Liver (tissue), 9 donors: ENCODE measurements around the gene COL9A1. TPM values are rescaled to one million over a fixed set of nuclear protein-coding genes. Genes with fewer than 3 reads are reported as not detected.

Source experiments
- DNase-seq: peaks from one replicate; pipeline ENCODE4 v3.0.0-alpha.2; 2017; ENCODE audit warnings: low spot score
- H3K27ac ChIP-seq, 2 donors: one replicate each; pipeline ENCODE4 v1.7.0; 2013; ENCODE audit warnings: inconsistent platforms in 2 of 2, low read length in 2 of 2, control low read depth in 1 of 2, low read depth in 1 of 2, mild to moderate bottlenecking in 1 of 2
- H3K27me3 ChIP-seq, 4 donors: one replicate each; pipeline versions ENCODE4 v1.6.1 to v1.7.0; 2013; ENCODE audit warnings: low read length in 3 of 4, inconsistent platforms in 1 of 4, mild to moderate bottlenecking in 1 of 4, moderate library complexity in 1 of 4; ENCODE audit not compliant: control insufficient read depth in 4 of 4, insufficient read depth in 4 of 4
- H3K36me3 ChIP-seq, 4 donors: one replicate each; pipeline versions ENCODE4 v1.6.1 to v1.7.0; 2013; ENCODE audit warnings: low read length in 3 of 4, mild to moderate bottlenecking in 3 of 4, low read depth in 1 of 4, moderate library complexity in 1 of 4; ENCODE audit not compliant: control insufficient read depth in 4 of 4, insufficient read depth in 3 of 4
- H3K4me1 ChIP-seq, 4 donors: one replicate each; pipeline versions ENCODE4 v1.6.1 to v1.7.0; 2013; ENCODE audit warnings: low read length in 3 of 4, mild to moderate bottlenecking in 3 of 4, moderate library complexity in 1 of 4; ENCODE audit not compliant: control insufficient read depth in 4 of 4, insufficient read depth in 4 of 4
- H3K4me3 ChIP-seq, 3 donors: one replicate each; pipeline versions ENCODE4 v1.6.1 to v1.7.0; 2013; ENCODE audit warnings: low read length in 3 of 3, control low read depth in 1 of 3, low read depth in 1 of 3, mild to moderate bottlenecking in 1 of 3
- H3K9ac ChIP-seq, 2 donors: one replicate each; pipeline ENCODE4 v1.7.0; 2013; ENCODE audit warnings: low read length in 2 of 2, mild to moderate bottlenecking in 2 of 2, moderate library complexity in 2 of 2, control low read depth in 1 of 2, low read depth in 1 of 2
- H3K9me3 ChIP-seq, 4 donors: one replicate each; pipeline versions ENCODE4 v1.6.1 to v1.7.0; 2013; ENCODE audit warnings: low read length in 3 of 4; ENCODE audit not compliant: control insufficient read depth in 4 of 4
- ATF3 ChIP-seq: IDR thresholded peaks from 2 replicates; pipeline ENCODE4 v1.6.1; 2016; ENCODE audit warnings: antibody characterized with exemption
- CTCF ChIP-seq: fragments of 150-350 bp; IDR thresholded peaks from 2 replicates; pipeline ENCODE4 v1.5.1; 2017; ENCODE audit warnings: improper control_type of control experiment, low read depth, low read length; ENCODE audit not compliant: missing input control
- EGR1 ChIP-seq, 2 donors: IDR thresholded peaks; 2 replicates each; pipeline ENCODE4 v1.6.1; 2016 to 2018; ENCODE audit warnings: antibody characterized with exemption in 2 of 2, low read depth in 2 of 2
- FOXA1 ChIP-seq: IDR thresholded peaks from 2 replicates; pipeline ENCODE4 v1.6.1; 2016; ENCODE audit warnings: antibody characterized with exemption
- FOXA2 ChIP-seq: IDR thresholded peaks from 2 replicates; pipeline ENCODE4 v1.6.1; 2016; ENCODE audit warnings: antibody characterized with exemption
- GABPA ChIP-seq, 2 donors: IDR thresholded peaks in 1 of 2; conservative IDR thresholded peaks in 1 of 2; 2 replicates each; pipeline ENCODE4 v1.6.1; 2016; ENCODE audit warnings: antibody characterized with exemption in 2 of 2, mild to moderate bottlenecking in 1 of 2, moderate library complexity in 1 of 2
- HNF4A ChIP-seq, 2 donors: conservative IDR thresholded peaks; 2 replicates each; pipeline ENCODE4 v1.6.1; 2016; ENCODE audit warnings: antibody characterized with exemption in 2 of 2, mild to moderate bottlenecking in 2 of 2
- HNF4G ChIP-seq: IDR thresholded peaks from 2 replicates; pipeline ENCODE4 v1.6.1; 2016; ENCODE audit warnings: antibody characterized with exemption
- JUND ChIP-seq, 2 donors: IDR thresholded peaks; 2 replicates each; pipeline ENCODE4 v1.6.1; 2016; ENCODE audit warnings: antibody characterized with exemption in 2 of 2
- NR2F2 ChIP-seq: IDR thresholded peaks from 2 replicates; pipeline ENCODE4 v1.6.1; 2016; ENCODE audit warnings: antibody characterized with exemption
- RAD21 ChIP-seq, 2 donors: IDR thresholded peaks; 2 replicates each; pipeline ENCODE4 v1.6.1; 2016; ENCODE audit warnings: antibody characterized with exemption in 2 of 2, mild to moderate bottlenecking in 2 of 2
- REST ChIP-seq: IDR thresholded peaks from 2 replicates; pipeline ENCODE4 v1.6.1; 2016; ENCODE audit warnings: antibody characterized with exemption, mild to moderate bottlenecking
- RXRA ChIP-seq, 2 donors: IDR thresholded peaks; 2 replicates each; pipeline ENCODE4 v1.6.1; 2017 to 2018; ENCODE audit warnings: antibody characterized with exemption in 2 of 2, mild to moderate bottlenecking in 1 of 2
- SP1 ChIP-seq: IDR thresholded peaks from 2 replicates; pipeline ENCODE4 v1.6.1; 2018; ENCODE audit warnings: antibody characterized with exemption, mild to moderate bottlenecking
- TAF1 ChIP-seq: conservative IDR thresholded peaks from 2 replicates; pipeline ENCODE4 v1.6.1; 2016; ENCODE audit warnings: antibody characterized with exemption, mild to moderate bottlenecking
- YY1 ChIP-seq: IDR thresholded peaks from 2 replicates; pipeline ENCODE4 v1.6.1; 2016; ENCODE audit warnings: antibody characterized with exemption, mild to moderate bottlenecking
- ZBTB33 ChIP-seq: IDR thresholded peaks from 2 replicates; pipeline ENCODE4 v1.6.1; 2016; ENCODE audit warnings: antibody characterized with exemption
- WGBS: extraction: QIAGEN DNeasy Blood & Tissue Kit; methylation state at CpG from one replicate; pipeline ENCODE4 v1.1.7; 2013; 5-methylcytosine and 5-hydroxymethylcytosine counted together
- polyA plus RNA-seq, 2 donors: library from polyadenylated mRNA; stranded (reverse) in 1 of 2; unstranded in 1 of 2; fragments of 200-250 nt in 1 of 2; fragments of >200 nt in 1 of 2; fragmentation: Nextera tagmentation in 1 of 2; extraction: Ambion mirVana in 1 of 2; gene quantifications; one replicate each; pipeline versions ENCODE4 v1.2.1 to v1.2.3, GENCODE V29; 2013 to 2015
- total RNA-seq, 2 donors: library from RNA; depleted of rRNA; stranded (reverse); fragments of >200 nt; gene quantifications; one replicate each; pipeline ENCODE4 v1.2.3, GENCODE V29; 2014
- donor health status: healthy.
- donor health status: healthy.
- donor health status: healthy.
- donor health status: healthy.
- donor health status: healthy.

COL9A1 gene
- total and polyA plus RNA-seq, 4 donors = 0.01 to 1.4 TPM; not detected in 2

GRCh38 chr6:70180901-70181599 lies 121.8 kb downstream of the COL9A1 start:
- Histone ChIP-seq H3K4me3 (no peak overlapping the region), H3K4me1 (no peaks in the 10 kb centered on the region), H3K9ac (no peak overlapping the region), H3K9me3 (peaks cover 0 to 3% (median under 1%) of the 10 kb centered on the region in 4 donors), H3K27me3 (no peaks in the 10 kb centered on the region), H3K36me3 (no peaks in the 10 kb centered on the region), H3K27ac (no peak overlapping the region)
- WGBS = 32% methylated on average over 1 of the region's 1 CpG
- TF ChIP-seq FOXA2 (no peak), ZBTB33 (no peak), GABPA (IDR thresholded peaks at IDR 0.05 in 1 of 2, conservative IDR thresholded peaks at IDR 0.05 in 1 of 2) (no peak), ATF3 (no peak), SP1 (no peak), NR2F2 (no peak), FOXA1 (no peak), HNF4A (conservative IDR thresholded peaks at IDR 0.05) (no peak), TAF1 (no peak), REST (no peak), HNF4G (no peak), RAD21 (IDR thresholded peaks at IDR 0.05) (no peak), EGR1 (IDR thresholded peaks at IDR 0.05; ENCODE audit: low read depth in 2 of 2) (no peak), RXRA (IDR thresholded peaks at IDR 0.05) (no peak), JUND (IDR thresholded peaks at IDR 0.05) (no peak), YY1 (no peak), CTCF (no peak)
- no peak for DNase-seq
